Left ventricle myocardium inferior (tissue), 1 donor: ENCODE measurements around the gene PLPP1. TPM values are rescaled to one million over a fixed set of nuclear protein-coding genes. Genes with fewer than 3 reads are reported as not detected.
A peak's percentile ranks its signal among the peaks of the same experiment; 100 is the strongest.
"Not testable (repeated sequence)": the region's sequence is repeated elsewhere in the genome, so short reads cannot be mapped to it uniquely, and the experiment has no call there.

Experiments used
- DNase-seq: peaks from one replicate; pipeline ENCODE4 v3.0.0-alpha.2; 2020
- H3K27ac ChIP-seq: fragments of 200-600 bp; replicated peaks from 2 replicates; pipeline ENCODE4 v1.8.0; 2021
- H3K27me3 ChIP-seq: fragments of 200-600 bp; 2 replicates; pipeline ENCODE4 v1.8.0; 2021; ENCODE audit warnings: low read depth
- H3K36me3 ChIP-seq: fragments of 200-600 bp; 2 replicates; pipeline ENCODE4 v1.8.0; 2021
- H3K4me1 ChIP-seq: fragments of 200-600 bp; 2 replicates; pipeline ENCODE4 v1.8.0; 2021
- H3K4me3 ChIP-seq: fragments of 200-600 bp; 2 replicates; pipeline ENCODE4 v1.8.0; 2021; ENCODE audit warnings: mild to moderate bottlenecking, moderate library complexity
- H3K9me3 ChIP-seq: fragments of 200-600 bp; replicated peaks from 2 replicates; pipeline ENCODE4 v1.8.0; 2021
- intact Hi-C: fragments of 100-400 bp; cut with micrococcal nuclease; formaldehyde crosslinking; loops from one replicate; pipeline ENCODE4 v1.11.0; 2022
- total RNA-seq: library from RNA; stranded (reverse); fragmentation: NEBNext Ultra II Directional; extraction: Animal tissue kit (Norgen Biotek cat#: 25700); gene quantifications from one replicate; pipeline ENCODE4 v1.2.1, GENCODE V29; 2021
- TF ChIP-seq, protein P1 (sequence below): fragments of 200-600 bp; IDR thresholded peaks from 2 replicates; pipeline ENCODE4 v1.8.0; 2021; ENCODE audit warnings: antibody characterized with exemption, mild to moderate bottlenecking, borderline replicate concordance
- donor health status: DM: no; HTN: yes; CAD: no; lungs with severe emphysema.

The PLPP1 gene
- total RNA-seq, 1 donor from 2014 or later, result 72.6 TPM

DNA sequence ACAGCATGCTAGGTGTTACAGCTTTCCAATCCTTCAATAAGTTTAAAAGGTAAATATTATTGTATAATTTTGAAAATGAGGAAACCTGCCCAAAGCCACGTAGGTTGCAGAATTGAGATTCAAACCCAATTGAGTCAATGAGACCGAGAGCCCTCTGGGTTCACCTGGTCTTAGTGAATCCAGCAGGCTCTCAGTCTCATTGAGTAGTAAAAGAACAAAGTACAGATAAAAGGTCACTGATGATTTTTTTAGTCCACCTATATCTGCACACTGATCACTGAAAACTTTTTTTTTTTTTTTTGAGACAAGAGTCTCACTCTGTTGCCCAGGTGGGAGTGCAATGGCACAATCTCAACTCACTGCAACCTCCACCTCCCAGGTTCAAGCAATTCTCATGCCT lies 27.2 kb downstream of the PLPP1 start:
- Histone ChIP-seq H3K9me3 (no peaks in the 10 kb centered on the region), H3K4me3 (no peak overlapping the region), H3K36me3 (no peaks in the 10 kb centered on the region), H3K4me1 (peaks cover 70% of the 10 kb centered on the region), H3K27me3 (no peaks in the 10 kb centered on the region), H3K27ac (peak overlapping the region; percentile 27)
- intact Hi-C loops, result no loop called here
- DNase-seq, result no peak
- TF ChIP-seq, protein P1, sequence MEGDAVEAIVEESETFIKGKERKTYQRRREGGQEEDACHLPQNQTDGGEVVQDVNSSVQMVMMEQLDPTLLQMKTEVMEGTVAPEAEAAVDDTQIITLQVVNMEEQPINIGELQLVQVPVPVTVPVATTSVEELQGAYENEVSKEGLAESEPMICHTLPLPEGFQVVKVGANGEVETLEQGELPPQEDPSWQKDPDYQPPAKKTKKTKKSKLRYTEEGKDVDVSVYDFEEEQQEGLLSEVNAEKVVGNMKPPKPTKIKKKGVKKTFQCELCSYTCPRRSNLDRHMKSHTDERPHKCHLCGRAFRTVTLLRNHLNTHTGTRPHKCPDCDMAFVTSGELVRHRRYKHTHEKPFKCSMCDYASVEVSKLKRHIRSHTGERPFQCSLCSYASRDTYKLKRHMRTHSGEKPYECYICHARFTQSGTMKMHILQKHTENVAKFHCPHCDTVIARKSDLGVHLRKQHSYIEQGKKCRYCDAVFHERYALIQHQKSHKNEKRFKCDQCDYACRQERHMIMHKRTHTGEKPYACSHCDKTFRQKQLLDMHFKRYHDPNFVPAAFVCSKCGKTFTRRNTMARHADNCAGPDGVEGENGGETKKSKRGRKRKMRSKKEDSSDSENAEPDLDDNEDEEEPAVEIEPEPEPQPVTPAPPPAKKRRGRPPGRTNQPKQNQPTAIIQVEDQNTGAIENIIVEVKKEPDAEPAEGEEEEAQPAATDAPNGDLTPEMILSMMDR, result no peak

DNA sequence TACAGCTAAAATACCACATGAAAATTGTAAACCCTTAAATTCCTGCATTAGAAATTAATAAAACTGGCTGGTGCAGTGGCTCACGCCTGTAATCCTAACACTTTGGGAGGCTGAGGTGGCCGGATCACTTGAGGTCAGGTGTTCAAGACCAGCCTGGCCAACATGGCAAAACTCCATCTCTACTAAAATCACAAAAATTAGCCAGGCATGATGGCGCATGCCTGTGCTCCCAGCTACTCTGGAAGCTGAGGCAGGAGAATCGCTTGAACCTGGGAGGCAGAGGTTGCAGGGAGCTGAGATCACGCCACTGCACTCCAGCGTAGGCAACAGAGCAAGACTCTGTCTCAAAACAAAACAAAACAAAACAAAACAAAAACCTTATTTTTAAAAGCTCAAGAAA lies 29.1 kb downstream of the PLPP1 start:
- H3K27me3 ChIP-seq, intact Hi-C loops, H3K36me3 ChIP-seq, DNase-seq, H3K27ac ChIP-seq, H3K4me3 ChIP-seq, H3K9me3 ChIP-seq: not testable (repeated sequence)
- H3K4me1 ChIP-seq, result peaks cover 81% of the 10 kb centered on the region

DNA sequence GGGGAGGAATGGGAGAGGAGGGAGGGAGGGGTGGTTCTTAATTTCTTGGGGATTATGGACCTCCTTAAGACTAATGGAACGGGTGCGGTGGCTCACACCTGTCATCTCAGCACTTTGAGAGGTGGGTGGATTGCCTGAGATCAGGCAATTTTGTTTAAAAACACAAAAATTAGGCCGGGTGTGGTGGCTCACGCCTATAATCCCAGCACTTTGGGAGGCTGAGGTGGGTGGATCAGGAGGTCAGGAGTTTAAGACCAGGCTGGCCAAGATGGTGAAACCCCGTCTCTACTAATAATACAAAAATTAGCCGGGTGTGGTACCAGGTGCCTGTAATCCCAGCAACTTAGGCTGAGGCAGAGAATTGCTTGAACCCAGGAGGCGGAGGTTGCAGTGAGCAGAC lies 30.8 kb downstream of the PLPP1 start:
- H3K27me3 ChIP-seq, result not testable (repeated sequence)

DNA sequence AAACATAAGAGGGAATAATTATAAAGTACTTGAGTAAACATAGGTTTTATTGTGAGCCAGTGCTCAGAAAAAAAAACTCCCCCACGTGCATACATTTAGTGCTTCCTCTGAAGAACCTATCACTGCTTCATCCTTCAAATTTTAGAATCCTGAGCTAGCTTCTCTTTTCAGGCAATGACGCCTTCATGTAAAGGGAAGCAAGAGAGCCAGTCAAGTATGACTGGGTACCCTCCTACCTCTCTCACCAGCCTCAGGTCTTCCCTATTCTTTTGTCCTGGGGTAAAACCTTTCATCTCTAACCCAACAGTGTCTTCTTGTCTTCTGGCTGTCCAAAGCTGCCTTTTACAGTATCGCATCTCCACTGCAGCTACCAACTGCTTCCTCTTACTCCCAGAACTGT lies 32.0 kb downstream of the PLPP1 start:
- Histone ChIP-seq H3K4me1 (peaks cover 80% of the 10 kb centered on the region), H3K36me3 (no peaks in the 10 kb centered on the region), H3K27ac (no peak overlapping the region), H3K9me3 (no peaks in the 10 kb centered on the region), H3K27me3 (no peaks in the 10 kb centered on the region), H3K4me3 (no peak overlapping the region)
- intact Hi-C loops, result no loop called here
- TF ChIP-seq, protein P1, result no peak
- DNase-seq, result no peak

More for the DNA sequence above, 30.8 kb downstream of the PLPP1 start:
- DNase-seq, H3K36me3 ChIP-seq, H3K4me3 ChIP-seq, H3K27ac ChIP-seq, intact Hi-C loops, H3K9me3 ChIP-seq: not testable (repeated sequence)
- peaks cover 80% of the 10 kb centered on the region for H3K4me1 ChIP-seq

DNA sequence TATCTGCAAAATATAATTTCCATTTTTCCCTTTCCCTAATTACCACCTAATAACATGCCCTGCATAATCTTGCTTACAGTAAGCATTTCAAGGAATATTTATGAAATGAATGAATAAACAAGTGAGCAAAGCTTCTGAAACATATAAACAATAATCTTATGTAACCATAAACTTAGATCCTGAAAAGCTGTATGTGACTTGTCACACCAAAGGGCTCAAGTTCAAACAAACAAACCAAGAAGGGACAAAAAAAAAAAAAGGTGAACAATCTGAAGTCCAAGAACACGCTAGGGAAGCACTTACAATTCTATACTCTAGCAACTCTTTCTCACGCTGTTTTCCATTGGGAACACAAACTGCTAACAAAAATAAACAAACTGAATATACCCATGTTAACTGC lies 36.3 kb downstream of the PLPP1 start:
- no peaks in the 10 kb centered on the region for H3K9me3 ChIP-seq
- TF ChIP-seq, protein P1, result no peak
- H3K36me3 ChIP-seq, result no peaks in the 10 kb centered on the region
- no peak for DNase-seq
- H3K27ac ChIP-seq, result no peak overlapping the region
- no peaks in the 10 kb centered on the region for H3K27me3 ChIP-seq
- intact Hi-C loops, result no loop called here
- H3K4me1 ChIP-seq, result peaks cover 93% of the 10 kb centered on the region
- no peak overlapping the region for H3K4me3 ChIP-seq

DNA sequence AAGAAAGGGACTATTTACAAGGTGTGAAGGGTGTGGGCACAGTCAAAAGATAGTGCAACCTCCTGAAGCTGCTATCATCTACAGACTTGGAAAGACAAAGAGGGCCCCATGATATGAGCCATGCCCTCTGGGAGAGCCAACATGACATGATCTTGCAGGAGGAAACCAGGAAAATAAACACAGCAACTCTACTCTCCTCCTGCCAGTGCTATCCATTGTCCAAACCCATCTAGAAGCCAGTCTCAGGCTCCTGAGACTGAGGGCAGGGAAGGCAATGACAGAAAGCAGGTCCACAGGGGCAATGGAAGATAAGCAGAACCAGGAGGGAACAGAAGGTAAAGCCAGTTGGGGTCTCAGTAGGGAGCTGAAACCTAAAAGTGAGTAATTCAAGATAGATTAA lies 37.1 kb downstream of the PLPP1 start:
- no peaks in the 10 kb centered on the region for H3K27me3 ChIP-seq
- no peak for DNase-seq
- H3K9me3 ChIP-seq, result no peaks in the 10 kb centered on the region
- TF ChIP-seq, protein P1, result no peak
- H3K4me3 ChIP-seq, result no peak overlapping the region
- intact Hi-C loops, result no loop called here
- peak overlapping the region; percentile 28 for H3K27ac ChIP-seq
- H3K36me3 ChIP-seq, result no peaks in the 10 kb centered on the region
- H3K4me1 ChIP-seq, result peaks cover 88% of the 10 kb centered on the region

- no peak for DNase-seq
- Histone ChIP-seq H3K27ac (no peak overlapping the region), H3K27me3 (no peaks in the 10 kb centered on the region), H3K9me3 (no peaks in the 10 kb centered on the region), H3K4me3 (no peak overlapping the region), H3K36me3 (no peaks in the 10 kb centered on the region), H3K4me1 (peaks cover 82% of the 10 kb centered on the region)
- TF ChIP-seq, protein P1, result no peak
- intact Hi-C loops, result no loop called here
Measured at GRCh38 chr5:55495216-55495615, 39.5 kb downstream of the PLPP1 start.
